ENCODE data around the gene GNB1L.

DNA sequence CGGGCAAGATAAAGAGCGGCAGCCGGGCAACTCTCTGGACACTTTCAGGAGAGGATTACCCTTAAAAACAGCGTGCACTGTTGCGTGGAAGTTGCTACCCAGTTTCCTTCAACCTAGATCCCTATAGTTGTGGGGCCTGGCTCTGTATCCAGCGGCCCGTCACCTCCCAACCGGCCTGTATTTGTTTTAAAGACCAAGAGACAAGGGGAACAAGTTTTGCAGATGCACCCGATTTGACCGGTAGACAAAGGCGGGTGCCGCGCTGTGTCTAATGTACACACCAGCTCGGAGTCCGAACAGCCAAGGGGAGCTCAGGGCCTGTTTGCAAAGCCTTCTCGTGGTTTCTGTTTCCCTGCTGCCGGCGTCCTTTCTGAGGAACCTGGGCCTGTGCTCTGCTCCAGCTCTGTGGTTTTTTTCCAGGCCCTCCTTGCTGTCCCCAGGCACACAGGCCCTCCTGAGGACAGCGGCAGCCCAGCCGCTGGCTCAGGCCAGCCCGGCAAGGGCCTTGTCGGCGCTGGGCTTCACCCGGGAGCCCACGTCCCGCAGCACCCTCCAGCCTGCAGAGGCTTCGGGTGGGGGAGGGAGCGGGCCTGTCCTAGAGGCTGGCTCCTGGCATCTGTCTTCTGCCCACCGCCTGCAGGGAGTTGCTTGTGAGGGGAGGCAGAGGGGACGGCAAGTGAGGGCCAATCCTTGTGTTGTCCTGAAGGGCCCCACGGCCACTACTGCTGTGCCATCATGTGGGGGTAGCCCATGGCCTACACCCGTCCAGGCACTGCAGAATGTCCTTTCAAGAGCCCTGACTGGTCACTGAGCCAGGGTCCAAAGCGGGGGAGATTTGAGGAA, 92.7 kb downstream of the GNB1L start:
- TF ChIP-seq EZH2 (IDR thresholded peaks at IDR 0.05; ENCODE audit: borderline replicate concordance, low read depth, low read length, poor library complexity, severe bottlenecking) = no peak
- TF ChIP-seq, protein P1, sequence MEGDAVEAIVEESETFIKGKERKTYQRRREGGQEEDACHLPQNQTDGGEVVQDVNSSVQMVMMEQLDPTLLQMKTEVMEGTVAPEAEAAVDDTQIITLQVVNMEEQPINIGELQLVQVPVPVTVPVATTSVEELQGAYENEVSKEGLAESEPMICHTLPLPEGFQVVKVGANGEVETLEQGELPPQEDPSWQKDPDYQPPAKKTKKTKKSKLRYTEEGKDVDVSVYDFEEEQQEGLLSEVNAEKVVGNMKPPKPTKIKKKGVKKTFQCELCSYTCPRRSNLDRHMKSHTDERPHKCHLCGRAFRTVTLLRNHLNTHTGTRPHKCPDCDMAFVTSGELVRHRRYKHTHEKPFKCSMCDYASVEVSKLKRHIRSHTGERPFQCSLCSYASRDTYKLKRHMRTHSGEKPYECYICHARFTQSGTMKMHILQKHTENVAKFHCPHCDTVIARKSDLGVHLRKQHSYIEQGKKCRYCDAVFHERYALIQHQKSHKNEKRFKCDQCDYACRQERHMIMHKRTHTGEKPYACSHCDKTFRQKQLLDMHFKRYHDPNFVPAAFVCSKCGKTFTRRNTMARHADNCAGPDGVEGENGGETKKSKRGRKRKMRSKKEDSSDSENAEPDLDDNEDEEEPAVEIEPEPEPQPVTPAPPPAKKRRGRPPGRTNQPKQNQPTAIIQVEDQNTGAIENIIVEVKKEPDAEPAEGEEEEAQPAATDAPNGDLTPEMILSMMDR (conservative IDR thresholded peaks at IDR 0.05; ENCODE audit: low read depth, low read length) = no peak

Data from A673 (cell line).